WTC11 (cell line): Measurements from ENCODE around the gene FHIT. TPM values are rescaled to one million over a fixed set of nuclear protein-coding genes. Genes with fewer than 3 reads are reported as not detected.

Experiments used
- ATAC-seq: fragments of 200-7000 bp; cut with Tn5 transposase; 2 replicates; pipeline ENCODE4 v1.10.0; 2021; ENCODE audit warnings: mild to moderate bottlenecking, moderate library complexity
- CTCF ChIA-PET: fragments of 300-600 bp; sonication (Branson Sonifier 250); formaldehyde crosslinking; loops from one replicate; lab custom pipeline; 2021; ENCODE audit warnings: antibody characterized with exemption; lab: Charles Lee
- POLR2A ChIA-PET: fragments of 350-600 bp; sonication (Branson Sonifier 250); formaldehyde crosslinking; loops from one replicate; lab custom pipeline; 2021; ENCODE audit warnings: antibody characterized with exemption; lab: Charles Lee
- DNase-seq: peaks from one replicate; pipeline ENCODE4 v3.0.0; 2021; ENCODE audit warnings: low spot score
- H3K27ac Mint-ChIP-seq: 2 replicates; pipeline ENCODE4 v1.8.0; 2021; ENCODE audit warnings: mixed read lengths
- H3K27me3 Mint-ChIP-seq: 2 replicates; pipeline ENCODE4 v1.8.0; 2021; ENCODE audit warnings: low read depth, mild to moderate bottlenecking, moderate library complexity, mixed read lengths
- H3K36me3 Mint-ChIP-seq: 2 replicates; pipeline ENCODE4 v1.8.0; 2021; ENCODE audit warnings: mixed read lengths
- H3K4me1 Mint-ChIP-seq: 2 replicates; pipeline ENCODE4 v1.8.0; 2022; ENCODE audit warnings: mixed read lengths
- H3K4me3 Mint-ChIP-seq: 2 replicates; pipeline ENCODE4 v1.8.0; 2021; ENCODE audit warnings: mild to moderate bottlenecking, moderate library complexity, mixed read lengths
- H3K9me3 Mint-ChIP-seq: 2 replicates; pipeline ENCODE4 v1.8.0; 2021; ENCODE audit warnings: mixed read lengths
- CBFB ChIP-seq: sonication (generic); formaldehyde crosslinking; IDR thresholded peaks from 2 replicates; pipeline ENCODE4 v1.8.1; 2022; ENCODE audit warnings: mild to moderate bottlenecking, low read depth, missing genetic modification reagents
- ESRRA ChIP-seq: sonication (generic); formaldehyde crosslinking; IDR thresholded peaks from 2 replicates; pipeline ENCODE4 v1.8.1; 2022; ENCODE audit warnings: mild to moderate bottlenecking, missing genetic modification reagents, borderline replicate concordance
- FOXJ3 ChIP-seq: sonication (generic); formaldehyde crosslinking; IDR thresholded peaks from 2 replicates; pipeline ENCODE4 v1.9.0; 2021; ENCODE audit warnings: missing genetic modification reagents, mild to moderate bottlenecking, borderline replicate concordance
- HMGA2 ChIP-seq: fragments of 250-450 bp; sonication (Bioruptor Pico); IDR thresholded peaks from 2 replicates; pipeline ENCODE4 v1.4.0; 2021; ENCODE audit warnings: mild to moderate bottlenecking, moderate library complexity
- IRF1 ChIP-seq: sonication (generic); formaldehyde crosslinking; IDR thresholded peaks from 2 replicates; pipeline ENCODE4 v1.8.0; 2023; ENCODE audit warnings: missing genetic modification reagents
- IRF2 ChIP-seq: sonication (generic); formaldehyde crosslinking; IDR thresholded peaks from 2 replicates; pipeline ENCODE4 v1.8.0; 2022; ENCODE audit warnings: low read depth, missing genetic modification reagents, borderline replicate concordance
- NR3C1 ChIP-seq: sonication (generic); formaldehyde crosslinking; conservative IDR thresholded peaks from 2 replicates; pipeline ENCODE4 v1.8.1; 2023; ENCODE audit warnings: low read depth, mild to moderate bottlenecking, missing genetic modification reagents
- RORB ChIP-seq: fragments of 250-450 bp; sonication (Bioruptor Pico); IDR thresholded peaks from 2 replicates; pipeline ENCODE4 v1.9.0; 2021; ENCODE audit warnings: mild to moderate bottlenecking
- SMAD3 ChIP-seq: sonication (generic); formaldehyde crosslinking; IDR thresholded peaks from 2 replicates; pipeline ENCODE4 v1.8.0; 2022; ENCODE audit warnings: missing genetic modification reagents, mild to moderate bottlenecking, borderline replicate concordance
- TEAD1 ChIP-seq: sonication (generic); formaldehyde crosslinking; IDR thresholded peaks from 2 replicates; pipeline ENCODE4 v1.8.0; 2022; ENCODE audit warnings: mild to moderate bottlenecking, missing genetic modification reagents
- TP53 ChIP-seq: sonication (generic); formaldehyde crosslinking; IDR thresholded peaks from 2 replicates; pipeline ENCODE4 v1.8.1; 2023; ENCODE audit warnings: mild to moderate bottlenecking, missing genetic modification reagents
- ZNF121 ChIP-seq: sonication (generic); formaldehyde crosslinking; IDR thresholded peaks from 2 replicates; pipeline ENCODE4 v1.8.0; 2023; ENCODE audit warnings: missing genetic modification reagents
- ZNF232 ChIP-seq: sonication (generic); formaldehyde crosslinking; IDR thresholded peaks from 2 replicates; pipeline ENCODE4 v1.8.0; 2022; ENCODE audit warnings: mild to moderate bottlenecking, missing genetic modification reagents
- ZNF425 ChIP-seq: fragments of 250-450 bp; sonication (Bioruptor Pico); conservative IDR thresholded peaks from 2 replicates; pipeline ENCODE4 v1.9.0; 2021; ENCODE audit warnings: mild to moderate bottlenecking
- total RNA-seq: library from RNA; stranded (reverse); gene quantifications from 3 replicates; pipeline ENCODE4 v1.2.3, GENCODE V29; 2021
- TF ChIP-seq, protein P1 (sequence below): sonication (generic); formaldehyde crosslinking; IDR thresholded peaks from 2 replicates; pipeline ENCODE4 v1.8.1; 2022; ENCODE audit warnings: low read depth, missing genetic modification reagents, borderline replicate concordance
- TF ChIP-seq, protein P2 (sequence below): sonication (generic); formaldehyde crosslinking; IDR thresholded peaks from 2 replicates; pipeline ENCODE4 v1.8.1; 2023; ENCODE audit warnings: mild to moderate bottlenecking, moderate library complexity, missing genetic modification reagents
- TF ChIP-seq, protein P3 (sequence below): fragments of 250-450 bp; sonication (Bioruptor Pico); IDR thresholded peaks from 2 replicates; pipeline ENCODE4 v1.9.0; 2021; ENCODE audit warnings: mild to moderate bottlenecking, borderline replicate concordance
- TF ChIP-seq, protein P4 (sequence below): fragments of 250-450 bp; sonication (Bioruptor Pico); IDR thresholded peaks from 2 replicates; pipeline ENCODE4 v2.1.2; 2022; ENCODE audit warnings: mild to moderate bottlenecking, moderate library complexity
- TF ChIP-seq, protein P5 (sequence below): fragments of 250-450 bp; sonication (Bioruptor Pico); IDR thresholded peaks from 2 replicates; pipeline ENCODE4 v1.8.0; 2021; ENCODE audit warnings: mild to moderate bottlenecking
- TF ChIP-seq, protein P6 (sequence below): sonication (generic); formaldehyde crosslinking; IDR thresholded peaks from 2 replicates; pipeline ENCODE4 v1.8.1; 2022; ENCODE audit warnings: mild to moderate bottlenecking, missing genetic modification reagents, moderate library complexity, borderline replicate concordance
- TF ChIP-seq, protein P7 (sequence below): sonication (generic); formaldehyde crosslinking; IDR thresholded peaks from 2 replicates; pipeline ENCODE4 v1.8.0; 2022; ENCODE audit warnings: mild to moderate bottlenecking, missing genetic modification reagents

FHIT gene
- total RNA-seq, 1 experiment from 2014 or later = 2.6 TPM

GRCh38 chr3:61172203-61172602, 79.0 kb downstream of the FHIT start (continued):
- TF ChIP-seq, protein P1, sequence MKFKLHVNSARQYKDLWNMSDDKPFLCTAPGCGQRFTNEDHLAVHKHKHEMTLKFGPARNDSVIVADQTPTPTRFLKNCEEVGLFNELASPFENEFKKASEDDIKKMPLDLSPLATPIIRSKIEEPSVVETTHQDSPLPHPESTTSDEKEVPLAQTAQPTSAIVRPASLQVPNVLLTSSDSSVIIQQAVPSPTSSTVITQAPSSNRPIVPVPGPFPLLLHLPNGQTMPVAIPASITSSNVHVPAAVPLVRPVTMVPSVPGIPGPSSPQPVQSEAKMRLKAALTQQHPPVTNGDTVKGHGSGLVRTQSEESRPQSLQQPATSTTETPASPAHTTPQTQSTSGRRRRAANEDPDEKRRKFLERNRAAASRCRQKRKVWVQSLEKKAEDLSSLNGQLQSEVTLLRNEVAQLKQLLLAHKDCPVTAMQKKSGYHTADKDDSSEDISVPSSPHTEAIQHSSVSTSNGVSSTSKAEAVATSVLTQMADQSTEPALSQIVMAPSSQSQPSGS = no peak
- no peak for TF ChIP-seq IRF1 (CRISPR knock-in tag)
- no peak for TF ChIP-seq ZNF232 (CRISPR knock-in tag)
- TF ChIP-seq ZNF425 (CRISPR knock-in tag) = no peak
- TF ChIP-seq, protein P2, sequence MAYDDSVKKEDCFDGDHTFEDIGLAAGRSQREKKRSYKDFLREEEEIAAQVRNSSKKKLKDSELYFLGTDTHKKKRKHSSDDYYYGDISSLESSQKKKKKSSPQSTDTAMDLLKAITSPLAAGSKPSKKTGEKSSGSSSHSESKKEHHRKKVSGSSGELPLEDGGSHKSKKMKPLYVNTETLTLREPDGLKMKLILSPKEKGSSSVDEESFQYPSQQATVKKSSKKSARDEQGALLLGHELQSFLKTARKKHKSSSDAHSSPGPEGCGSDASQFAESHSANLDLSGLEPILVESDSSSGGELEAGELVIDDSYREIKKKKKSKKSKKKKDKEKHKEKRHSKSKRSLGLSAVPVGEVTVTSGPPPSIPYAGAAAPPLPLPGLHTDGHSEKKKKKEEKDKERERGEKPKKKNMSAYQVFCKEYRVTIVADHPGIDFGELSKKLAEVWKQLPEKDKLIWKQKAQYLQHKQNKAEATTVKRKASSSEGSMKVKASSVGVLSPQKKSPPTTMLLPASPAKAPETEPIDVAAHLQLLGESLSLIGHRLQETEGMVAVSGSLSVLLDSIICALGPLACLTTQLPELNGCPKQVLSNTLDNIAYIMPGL = no peak
- TF ChIP-seq ZNF121 (CRISPR knock-in tag) = no peak
- TF ChIP-seq HMGA2 (CRISPR knock-in tag) = no peak
- no peak for TF ChIP-seq IRF2 (CRISPR knock-in tag)
- TF ChIP-seq RORB (CRISPR knock-in tag) = no peak
- no peak for TF ChIP-seq FOXJ3 (CRISPR knock-in tag)

GRCh38 chr3:61169621-61170251, 81.5 kb downstream of the FHIT start:
- Mint-ChIP-seq H3K4me1 (peaks cover 20% of the 10 kb centered on the region), H3K27me3 (no peaks in the 10 kb centered on the region; the same call in 1 of the 2 replicates), H3K4me3 (no peak overlapping the region), H3K9me3 (peaks cover 11% of the 10 kb centered on the region), H3K36me3 (peaks cover 12% of the 10 kb centered on the region), H3K27ac (no peak overlapping the region)
- no peak for DNase-seq
- no peak for ATAC-seq
- POLR2A ChIA-PET = no interaction called here
- CTCF ChIA-PET = no interaction called here
- TF ChIP-seq, protein P3, sequence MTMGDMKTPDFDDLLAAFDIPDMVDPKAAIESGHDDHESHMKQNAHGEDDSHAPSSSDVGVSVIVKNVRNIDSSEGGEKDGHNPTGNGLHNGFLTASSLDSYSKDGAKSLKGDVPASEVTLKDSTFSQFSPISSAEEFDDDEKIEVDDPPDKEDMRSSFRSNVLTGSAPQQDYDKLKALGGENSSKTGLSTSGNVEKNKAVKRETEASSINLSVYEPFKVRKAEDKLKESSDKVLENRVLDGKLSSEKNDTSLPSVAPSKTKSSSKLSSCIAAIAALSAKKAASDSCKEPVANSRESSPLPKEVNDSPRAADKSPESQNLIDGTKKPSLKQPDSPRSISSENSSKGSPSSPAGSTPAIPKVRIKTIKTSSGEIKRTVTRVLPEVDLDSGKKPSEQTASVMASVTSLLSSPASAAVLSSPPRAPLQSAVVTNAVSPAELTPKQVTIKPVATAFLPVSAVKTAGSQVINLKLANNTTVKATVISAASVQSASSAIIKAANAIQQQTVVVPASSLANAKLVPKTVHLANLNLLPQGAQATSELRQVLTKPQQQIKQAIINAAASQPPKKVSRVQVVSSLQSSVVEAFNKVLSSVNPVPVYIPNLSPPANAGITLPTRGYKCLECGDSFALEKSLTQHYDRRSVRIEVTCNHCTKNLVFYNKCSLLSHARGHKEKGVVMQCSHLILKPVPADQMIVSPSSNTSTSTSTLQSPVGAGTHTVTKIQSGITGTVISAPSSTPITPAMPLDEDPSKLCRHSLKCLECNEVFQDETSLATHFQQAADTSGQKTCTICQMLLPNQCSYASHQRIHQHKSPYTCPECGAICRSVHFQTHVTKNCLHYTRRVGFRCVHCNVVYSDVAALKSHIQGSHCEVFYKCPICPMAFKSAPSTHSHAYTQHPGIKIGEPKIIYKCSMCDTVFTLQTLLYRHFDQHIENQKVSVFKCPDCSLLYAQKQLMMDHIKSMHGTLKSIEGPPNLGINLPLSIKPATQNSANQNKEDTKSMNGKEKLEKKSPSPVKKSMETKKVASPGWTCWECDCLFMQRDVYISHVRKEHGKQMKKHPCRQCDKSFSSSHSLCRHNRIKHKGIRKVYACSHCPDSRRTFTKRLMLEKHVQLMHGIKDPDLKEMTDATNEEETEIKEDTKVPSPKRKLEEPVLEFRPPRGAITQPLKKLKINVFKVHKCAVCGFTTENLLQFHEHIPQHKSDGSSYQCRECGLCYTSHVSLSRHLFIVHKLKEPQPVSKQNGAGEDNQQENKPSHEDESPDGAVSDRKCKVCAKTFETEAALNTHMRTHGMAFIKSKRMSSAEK = no peak
- TF ChIP-seq CBFB (CRISPR knock-in tag) (no peak), SMAD3 (no peak), ESRRA (CRISPR knock-in tag) (no peak), NR3C1 (CRISPR knock-in tag) (no peak), TEAD1 (CRISPR knock-in tag) (no peak), TP53 (CRISPR knock-in tag) (no peak)
- TF ChIP-seq, protein P4, sequence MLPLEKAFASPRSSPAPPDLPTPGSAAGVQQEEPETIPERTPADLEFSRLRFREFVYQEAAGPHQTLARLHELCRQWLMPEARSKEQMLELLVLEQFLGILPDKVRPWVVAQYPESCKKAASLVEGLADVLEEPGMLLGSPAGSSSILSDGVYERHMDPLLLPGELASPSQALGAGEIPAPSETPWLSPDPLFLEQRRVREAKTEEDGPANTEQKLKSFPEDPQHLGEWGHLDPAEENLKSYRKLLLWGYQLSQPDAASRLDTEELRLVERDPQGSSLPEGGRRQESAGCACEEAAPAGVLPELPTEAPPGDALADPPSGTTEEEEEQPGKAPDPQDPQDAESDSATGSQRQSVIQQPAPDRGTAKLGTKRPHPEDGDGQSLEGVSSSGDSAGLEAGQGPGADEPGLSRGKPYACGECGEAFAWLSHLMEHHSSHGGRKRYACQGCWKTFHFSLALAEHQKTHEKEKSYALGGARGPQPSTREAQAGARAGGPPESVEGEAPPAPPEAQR = no peak
- TF ChIP-seq, protein P5, sequence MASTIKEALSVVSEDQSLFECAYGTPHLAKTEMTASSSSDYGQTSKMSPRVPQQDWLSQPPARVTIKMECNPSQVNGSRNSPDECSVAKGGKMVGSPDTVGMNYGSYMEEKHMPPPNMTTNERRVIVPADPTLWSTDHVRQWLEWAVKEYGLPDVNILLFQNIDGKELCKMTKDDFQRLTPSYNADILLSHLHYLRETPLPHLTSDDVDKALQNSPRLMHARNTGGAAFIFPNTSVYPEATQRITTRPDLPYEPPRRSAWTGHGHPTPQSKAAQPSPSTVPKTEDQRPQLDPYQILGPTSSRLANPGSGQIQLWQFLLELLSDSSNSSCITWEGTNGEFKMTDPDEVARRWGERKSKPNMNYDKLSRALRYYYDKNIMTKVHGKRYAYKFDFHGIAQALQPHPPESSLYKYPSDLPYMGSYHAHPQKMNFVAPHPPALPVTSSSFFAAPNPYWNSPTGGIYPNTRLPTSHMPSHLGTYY (CRISPR knock-in tag) = no peak
- TF ChIP-seq, protein P6, sequence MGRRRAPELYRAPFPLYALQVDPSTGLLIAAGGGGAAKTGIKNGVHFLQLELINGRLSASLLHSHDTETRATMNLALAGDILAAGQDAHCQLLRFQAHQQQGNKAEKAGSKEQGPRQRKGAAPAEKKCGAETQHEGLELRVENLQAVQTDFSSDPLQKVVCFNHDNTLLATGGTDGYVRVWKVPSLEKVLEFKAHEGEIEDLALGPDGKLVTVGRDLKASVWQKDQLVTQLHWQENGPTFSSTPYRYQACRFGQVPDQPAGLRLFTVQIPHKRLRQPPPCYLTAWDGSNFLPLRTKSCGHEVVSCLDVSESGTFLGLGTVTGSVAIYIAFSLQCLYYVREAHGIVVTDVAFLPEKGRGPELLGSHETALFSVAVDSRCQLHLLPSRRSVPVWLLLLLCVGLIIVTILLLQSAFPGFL (CRISPR knock-in tag) = no peak
- TF ChIP-seq, protein P7, sequence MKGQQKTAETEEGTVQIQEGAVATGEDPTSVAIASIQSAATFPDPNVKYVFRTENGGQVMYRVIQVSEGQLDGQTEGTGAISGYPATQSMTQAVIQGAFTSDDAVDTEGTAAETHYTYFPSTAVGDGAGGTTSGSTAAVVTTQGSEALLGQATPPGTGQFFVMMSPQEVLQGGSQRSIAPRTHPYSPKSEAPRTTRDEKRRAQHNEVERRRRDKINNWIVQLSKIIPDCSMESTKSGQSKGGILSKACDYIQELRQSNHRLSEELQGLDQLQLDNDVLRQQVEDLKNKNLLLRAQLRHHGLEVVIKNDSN (CRISPR knock-in tag) = no peak
